T47D (cell line): ENCODE measurements around the gene SMC6.
A peak's percentile ranks its signal among the peaks of the same experiment; 100 is the strongest.

Experiments
- DNase-seq, 2 experiments: peaks; one replicate each; pipeline versions ENCODE4 v3.0.0 to v3.0.0-alpha.2; 2011 to 2012; ENCODE audit warnings: low read depth in 1 of 2, low spot score in 1 of 2
- JUND ChIP-seq: IDR thresholded peaks from 2 replicates; pipeline ENCODE4 v1.6.1; 2012; ENCODE audit warnings: low read depth
- in situ Hi-C: cut with HindIII; loops from 2 replicates; pipeline ENCODE4 v1.10.0; 2016; ENCODE audit warnings: low sequenced_read_pairs, low pct_unique_long_range_greater_than_20kb

SMC6 gene, protein sequence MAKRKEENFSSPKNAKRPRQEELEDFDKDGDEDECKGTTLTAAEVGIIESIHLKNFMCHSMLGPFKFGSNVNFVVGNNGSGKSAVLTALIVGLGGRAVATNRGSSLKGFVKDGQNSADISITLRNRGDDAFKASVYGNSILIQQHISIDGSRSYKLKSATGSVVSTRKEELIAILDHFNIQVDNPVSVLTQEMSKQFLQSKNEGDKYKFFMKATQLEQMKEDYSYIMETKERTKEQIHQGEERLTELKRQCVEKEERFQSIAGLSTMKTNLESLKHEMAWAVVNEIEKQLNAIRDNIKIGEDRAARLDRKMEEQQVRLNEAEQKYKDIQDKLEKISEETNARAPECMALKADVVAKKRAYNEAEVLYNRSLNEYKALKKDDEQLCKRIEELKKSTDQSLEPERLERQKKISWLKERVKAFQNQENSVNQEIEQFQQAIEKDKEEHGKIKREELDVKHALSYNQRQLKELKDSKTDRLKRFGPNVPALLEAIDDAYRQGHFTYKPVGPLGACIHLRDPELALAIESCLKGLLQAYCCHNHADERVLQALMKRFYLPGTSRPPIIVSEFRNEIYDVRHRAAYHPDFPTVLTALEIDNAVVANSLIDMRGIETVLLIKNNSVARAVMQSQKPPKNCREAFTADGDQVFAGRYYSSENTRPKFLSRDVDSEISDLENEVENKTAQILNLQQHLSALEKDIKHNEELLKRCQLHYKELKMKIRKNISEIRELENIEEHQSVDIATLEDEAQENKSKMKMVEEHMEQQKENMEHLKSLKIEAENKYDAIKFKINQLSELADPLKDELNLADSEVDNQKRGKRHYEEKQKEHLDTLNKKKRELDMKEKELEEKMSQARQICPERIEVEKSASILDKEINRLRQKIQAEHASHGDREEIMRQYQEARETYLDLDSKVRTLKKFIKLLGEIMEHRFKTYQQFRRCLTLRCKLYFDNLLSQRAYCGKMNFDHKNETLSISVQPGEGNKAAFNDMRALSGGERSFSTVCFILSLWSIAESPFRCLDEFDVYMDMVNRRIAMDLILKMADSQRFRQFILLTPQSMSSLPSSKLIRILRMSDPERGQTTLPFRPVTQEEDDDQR

GRCh38 chr2:17753803-17754663 lies at the start of gene SMC6, which contains the start of gene GEN1:
SMC6 (minus strand) TSS chr2:17753810; CDS start chr2:17745946, 7,864 bp downstream.
GEN1 (plus strand) TSS chr2:17754138; CDS start chr2:17759944, 5,806 bp downstream.
- in situ Hi-C loops = no loop called here
- DNase-seq = peak; percentile 73 to 88
- no peak for TF ChIP-seq JUND

DNA sequence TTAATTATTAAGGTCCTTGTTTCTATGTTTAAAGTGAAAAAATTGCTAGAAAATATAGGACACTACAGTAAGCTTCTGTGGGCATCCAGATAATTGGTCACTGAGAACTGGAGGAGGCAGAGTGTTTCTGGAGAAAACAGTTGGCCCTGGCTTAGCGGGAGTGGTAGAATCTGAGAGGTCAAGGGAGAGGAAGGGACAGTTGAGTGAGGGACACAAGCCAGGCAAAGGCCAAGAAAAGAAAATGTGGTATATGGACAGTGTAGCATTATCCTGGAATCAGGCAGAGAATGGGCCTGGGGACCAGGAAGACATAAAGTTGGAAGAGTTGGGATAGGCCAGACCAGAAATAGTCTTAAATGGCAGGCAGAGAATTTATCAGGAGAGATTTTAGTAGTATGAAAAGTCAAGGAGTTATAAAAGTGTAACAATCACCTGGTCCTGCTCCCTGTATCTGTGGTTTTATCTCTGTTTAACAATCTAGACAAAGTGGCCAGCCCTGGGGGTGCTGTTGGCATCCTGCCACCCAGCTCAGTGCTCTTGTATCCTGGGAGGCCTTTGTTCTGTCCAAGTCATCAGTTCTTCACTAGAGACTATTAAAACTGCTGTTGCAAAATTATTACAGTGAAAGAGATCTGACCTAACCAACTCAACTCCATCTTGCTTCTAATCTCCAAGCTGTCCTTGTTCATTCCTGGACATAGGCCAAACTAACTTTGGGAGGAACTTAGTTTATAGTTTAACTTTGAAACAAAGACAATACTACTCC lies 47.3 kb upstream of the SMC6 start:
- TF ChIP-seq JUND = no peak
- no peak for DNase-seq
- in situ Hi-C loops = no loop called here

DNA sequence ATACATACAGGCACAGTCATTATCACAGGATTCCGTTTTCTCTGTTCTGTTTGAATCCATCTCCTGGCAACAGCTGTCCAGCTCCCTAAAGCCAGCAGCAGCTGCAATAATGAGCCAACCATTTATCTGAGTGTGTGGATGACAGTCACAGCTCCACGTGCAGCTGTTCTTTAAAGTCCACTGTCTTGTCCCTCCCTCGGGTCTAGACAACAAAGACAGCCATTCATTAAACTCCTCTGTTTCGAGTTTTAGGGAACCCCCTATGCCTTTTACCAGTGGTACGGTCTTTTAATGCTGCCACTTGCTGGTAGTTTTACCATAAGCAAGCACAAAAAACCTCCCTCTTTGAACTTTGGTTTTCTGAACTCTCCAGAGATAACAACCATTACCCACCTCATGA lies 46.6 kb upstream of the SMC6 start:
- no peak for TF ChIP-seq JUND
- DNase-seq = no peak
- in situ Hi-C loops = no loop called here

- in situ Hi-C loops = no loop called here
These were observed 45.9 kb upstream of the SMC6 start for GRCh38 chr2:17799301-17800120.

DNA sequence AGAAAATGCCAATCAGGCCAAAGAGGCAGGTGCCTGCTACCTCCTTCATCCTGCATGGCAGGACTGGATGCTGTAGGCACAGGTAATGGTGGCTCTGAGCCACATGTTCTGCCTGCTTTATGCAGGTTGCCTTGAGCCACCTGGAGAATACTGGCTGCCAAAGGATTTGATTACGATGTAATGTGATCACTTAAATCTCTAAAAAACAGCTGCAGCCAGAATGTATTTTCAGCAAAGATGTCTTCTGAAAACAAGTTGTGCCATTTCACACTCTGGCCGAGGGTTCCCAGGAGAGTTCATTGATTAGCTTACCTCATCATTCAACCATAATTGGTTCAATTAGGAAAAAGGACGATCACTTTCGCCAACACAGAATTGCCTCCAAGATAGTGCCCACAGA lies 44.7 kb upstream of the SMC6 start:
- no peak for TF ChIP-seq JUND
- in situ Hi-C loops = no loop called here
- no peak for DNase-seq

More at GRCh38 chr2:17799301-17800120, 45.9 kb upstream of the SMC6 start:
- DNase-seq = no peak
- TF ChIP-seq JUND = no peak

GRCh38 chr2:17795309-17795708 lies 41.7 kb upstream of the SMC6 start:
- in situ Hi-C loops = no loop called here
- no peak for TF ChIP-seq JUND

DNA sequence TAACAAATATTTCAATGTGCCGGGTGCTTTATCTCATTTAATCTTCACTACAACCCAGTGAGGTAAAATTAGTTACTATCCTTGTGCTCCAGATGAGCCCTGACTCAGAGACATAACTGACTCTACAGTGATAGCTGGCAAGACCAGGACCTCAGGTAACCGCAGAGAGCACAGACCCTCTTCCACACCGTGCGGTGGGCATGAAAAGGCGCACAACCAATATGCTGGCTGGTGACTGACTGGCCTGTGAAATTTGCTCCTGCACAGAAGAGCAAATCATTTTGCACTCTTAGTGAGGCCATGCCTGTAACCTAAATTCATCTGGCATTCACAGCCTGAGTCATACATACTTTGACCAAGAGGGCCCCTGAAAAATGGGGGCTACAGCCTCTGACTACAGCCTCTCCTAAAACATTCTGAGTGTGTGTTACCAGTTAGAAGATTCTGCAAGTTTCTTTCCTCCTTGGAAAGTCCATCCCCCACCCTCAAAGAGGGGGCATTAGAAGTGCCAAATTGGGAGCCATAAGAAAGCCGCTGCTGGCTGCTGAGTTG lies 40.3 kb upstream of the SMC6 start:
- no peak for DNase-seq
- in situ Hi-C loops = no loop called here
- no peak for TF ChIP-seq JUND

More at GRCh38 chr2:17795309-17795708, 41.7 kb upstream of the SMC6 start:
- DNase-seq = no peak

- TF ChIP-seq JUND = no peak
- in situ Hi-C loops = no loop called here
- no peak for DNase-seq
These were observed 39.7 kb upstream of the SMC6 start for GRCh38 chr2:17793296-17793695.

- TF ChIP-seq JUND = no peak
- in situ Hi-C loops = no loop called here
- no peak for DNase-seq
These were observed 38.9 kb upstream of the SMC6 start for GRCh38 chr2:17792515-17792914.

DNA sequence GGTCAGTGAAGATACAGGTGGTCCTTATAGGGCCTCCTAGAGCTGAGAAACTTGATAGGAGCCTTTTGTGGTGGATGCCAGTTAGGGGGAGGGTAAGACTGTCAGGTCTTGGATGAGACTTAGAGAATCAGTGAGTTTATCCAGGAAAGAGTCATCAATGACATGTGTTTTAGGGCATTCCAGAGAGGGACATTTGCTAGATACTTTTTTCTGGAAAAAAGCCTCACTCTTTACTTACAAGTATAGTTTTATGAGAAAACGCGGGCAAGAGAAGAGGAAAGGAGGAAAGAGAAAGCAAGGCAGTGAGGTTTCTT lies 38.2 kb upstream of the SMC6 start:
- in situ Hi-C loops = no loop called here
- TF ChIP-seq JUND = no peak
- no peak for DNase-seq
